ENCODE results near the gene OR1N2.

The OR1N2 gene

GRCh38 chr9:122562134-122562760 lies 9.3 kb downstream of the OR1N2 start:
- no peaks in the 10 kb centered on the region for H3K36me3 ChIP-seq (replicated peaks; ENCODE audit: insufficient read depth, low read length)
- no peak overlapping the region for H2AFZ ChIP-seq (ENCODE audit: low read length)
- H3K9ac ChIP-seq (ENCODE audit: low read length): no peak overlapping the region
- H3K27me3 ChIP-seq (replicated peaks; ENCODE audit: insufficient read depth, low read length): no peaks in the 10 kb centered on the region
- no peaks in the 10 kb centered on the region for H3K4me1 ChIP-seq (ENCODE audit: low read length)
- no peak overlapping the region for H3K4me3 ChIP-seq (ENCODE audit: low read length)
- no peak overlapping the region for H3K27ac ChIP-seq (ENCODE audit: low read length)
- H3K9me3 ChIP-seq (replicated peaks; ENCODE audit: insufficient read depth, low read length): no peaks in the 10 kb centered on the region
- H4K20me1 ChIP-seq (ENCODE audit: insufficient read depth, low read length): no peaks in the 10 kb centered on the region
- TF ChIP-seq CTCF (IDR thresholded peaks at IDR 0.05; ENCODE audit: low read length) (no peak), EZH2phosphoT487 (IDR thresholded peaks at IDR 0.05; ENCODE audit: low read length) (no peak), EZH2 (optimal IDR thresholded peaks at IDR 0.05; ENCODE audit: low read depth, low read length) (no peak)
- no peaks in the 10 kb centered on the region for H3K79me2 ChIP-seq (ENCODE audit: low read length)
- no peaks in the 10 kb centered on the region for H3K9me2 ChIP-seq (replicated peaks; ENCODE audit: insufficient read depth, low read length)
- no peaks in the 10 kb centered on the region for H3F3A ChIP-seq (ENCODE audit: insufficient read depth, low read length)
- DNase-seq: no peak
- H3K4me2 ChIP-seq (ENCODE audit: low read depth, low read length): no peak overlapping the region

DNA sequence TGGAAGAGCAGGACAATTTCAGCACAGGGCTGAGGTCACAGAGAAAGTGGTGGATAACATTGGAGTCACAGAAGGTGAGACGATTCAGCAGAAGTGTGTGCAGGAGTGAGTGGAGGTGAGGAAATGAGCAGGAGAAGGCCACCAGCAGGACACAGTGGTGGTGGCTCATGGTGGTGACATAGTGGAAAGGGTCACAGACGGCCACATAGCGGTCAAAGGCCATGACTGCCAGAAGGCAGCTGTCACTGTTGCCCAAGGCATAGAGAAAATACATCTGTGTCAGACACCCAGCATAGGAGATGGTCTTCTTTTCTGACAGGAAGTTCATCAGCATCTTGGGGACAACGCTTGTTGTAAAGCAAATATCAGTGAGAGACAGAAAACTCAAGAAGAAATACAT lies 15.0 kb downstream of the OR1N2 start:
- H4K20me1 ChIP-seq (ENCODE audit: insufficient read depth, low read length): no peaks in the 10 kb centered on the region
- H3K79me2 ChIP-seq (ENCODE audit: low read length): no peaks in the 10 kb centered on the region
- H3K4me3 ChIP-seq (ENCODE audit: low read length): no peak overlapping the region
- no peaks in the 10 kb centered on the region for H3K27me3 ChIP-seq (replicated peaks; ENCODE audit: insufficient read depth, low read length)
- H3K4me1 ChIP-seq (ENCODE audit: low read length): no peaks in the 10 kb centered on the region
- H3K27ac ChIP-seq (ENCODE audit: low read length): no peak overlapping the region
- no peak overlapping the region for H2AFZ ChIP-seq (ENCODE audit: low read length)
- H3F3A ChIP-seq (ENCODE audit: insufficient read depth, low read length): no peaks in the 10 kb centered on the region
- TF ChIP-seq EZH2phosphoT487 (IDR thresholded peaks at IDR 0.05; ENCODE audit: low read length) (no peak), CTCF (IDR thresholded peaks at IDR 0.05; ENCODE audit: low read length) (no peak), EZH2 (optimal IDR thresholded peaks at IDR 0.05; ENCODE audit: low read depth, low read length) (no peak)
- H3K9me2 ChIP-seq (replicated peaks; ENCODE audit: insufficient read depth, low read length): no peaks in the 10 kb centered on the region
- no peaks in the 10 kb centered on the region for H3K9me3 ChIP-seq (replicated peaks; ENCODE audit: insufficient read depth, low read length)
- no peak overlapping the region for H3K4me2 ChIP-seq (ENCODE audit: low read depth, low read length)
- no peak overlapping the region for H3K9ac ChIP-seq (ENCODE audit: low read length)
- H3K36me3 ChIP-seq (replicated peaks; ENCODE audit: insufficient read depth, low read length): no peaks in the 10 kb centered on the region
- DNase-seq: no peak

DNA sequence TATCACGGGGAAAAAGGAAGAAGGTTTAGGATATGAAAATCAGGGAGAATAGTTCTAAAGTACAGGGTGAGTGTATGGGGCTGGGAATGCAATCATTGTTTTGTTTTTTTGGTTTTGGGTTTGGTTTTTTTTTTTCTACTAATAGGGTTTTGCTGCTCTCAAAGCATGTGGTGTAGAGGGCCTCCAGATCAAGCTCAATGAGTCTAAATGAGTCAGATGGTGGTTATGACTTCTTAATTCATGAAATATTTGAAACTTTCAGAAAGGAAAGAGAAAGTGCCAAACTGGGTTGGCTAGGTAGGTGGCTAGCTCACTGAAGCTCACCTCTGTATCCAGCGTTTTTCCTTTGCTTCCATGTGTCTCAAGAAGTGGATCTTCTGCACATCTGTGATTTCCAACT lies 19.5 kb downstream of the OR1N2 start:
- Histone ChIP-seq H3K27me3 (replicated peaks; ENCODE audit: insufficient read depth, low read length) (no peaks in the 10 kb centered on the region), H3K36me3 (replicated peaks; ENCODE audit: insufficient read depth, low read length) (no peaks in the 10 kb centered on the region), H2AFZ (ENCODE audit: low read length) (no peak overlapping the region), H3K4me3 (ENCODE audit: low read length) (no peak overlapping the region), H3K4me2 (ENCODE audit: low read depth, low read length) (no peak overlapping the region; the same call in 1 of the 2 replicates), H3K9me2 (replicated peaks; ENCODE audit: insufficient read depth, low read length) (no peaks in the 10 kb centered on the region), H3F3A (ENCODE audit: insufficient read depth, low read length) (no peaks in the 10 kb centered on the region), H4K20me1 (ENCODE audit: insufficient read depth, low read length) (no peaks in the 10 kb centered on the region), H3K4me1 (ENCODE audit: low read length) (no peaks in the 10 kb centered on the region), H3K79me2 (ENCODE audit: low read length) (no peaks in the 10 kb centered on the region), H3K9me3 (replicated peaks; ENCODE audit: insufficient read depth, low read length) (no peaks in the 10 kb centered on the region), H3K9ac (ENCODE audit: low read length) (no peak overlapping the region), H3K27ac (ENCODE audit: low read length) (no peak overlapping the region)
- DNase-seq: peak; percentile 29
- TF ChIP-seq EZH2 (optimal IDR thresholded peaks at IDR 0.05; ENCODE audit: low read depth, low read length): no peak
- no peak for TF ChIP-seq EZH2phosphoT487 (IDR thresholded peaks at IDR 0.05; ENCODE audit: low read length)
- TF ChIP-seq CTCF (IDR thresholded peaks at IDR 0.05; ENCODE audit: low read length): no peak

Data from MM.1S (cell line).